GM21723 (cell line): ENCODE results near the gene CD274.
"Not testable (repeated sequence)": the region's sequence is repeated elsewhere in the genome, so short reads cannot be mapped to it uniquely, and the experiment has no call there.

Experiments used
- ATAC-seq: cut with Tn5 transposase; IDR thresholded peaks from one replicate; pipeline ENCODE4 v1.9.1; 2021; ENCODE audit warnings: mild to moderate bottlenecking, moderate library complexity; ENCODE audit not compliant: unreplicated experiment

The CD274 gene

DNA sequence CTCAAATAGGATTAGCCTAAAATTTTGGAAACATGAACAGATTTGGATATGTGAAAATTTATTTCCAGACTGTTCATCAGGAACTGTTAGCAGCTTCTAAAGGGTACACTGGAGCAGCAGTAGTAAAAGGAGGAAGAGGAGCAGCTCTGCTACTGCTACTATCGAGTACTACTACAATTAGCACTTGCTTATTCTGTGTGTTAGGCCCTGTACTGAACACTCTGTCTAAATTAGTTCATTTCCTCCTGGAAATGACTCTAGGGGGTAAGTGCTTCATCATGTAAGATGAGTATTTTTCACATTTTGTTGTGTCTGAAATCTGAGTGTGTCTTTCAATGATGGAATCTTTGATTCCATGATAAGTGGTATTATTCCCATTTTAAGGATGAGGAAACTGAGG, 9.8 kb downstream of the CD274 start:
- ATAC-seq, result no peak

DNA sequence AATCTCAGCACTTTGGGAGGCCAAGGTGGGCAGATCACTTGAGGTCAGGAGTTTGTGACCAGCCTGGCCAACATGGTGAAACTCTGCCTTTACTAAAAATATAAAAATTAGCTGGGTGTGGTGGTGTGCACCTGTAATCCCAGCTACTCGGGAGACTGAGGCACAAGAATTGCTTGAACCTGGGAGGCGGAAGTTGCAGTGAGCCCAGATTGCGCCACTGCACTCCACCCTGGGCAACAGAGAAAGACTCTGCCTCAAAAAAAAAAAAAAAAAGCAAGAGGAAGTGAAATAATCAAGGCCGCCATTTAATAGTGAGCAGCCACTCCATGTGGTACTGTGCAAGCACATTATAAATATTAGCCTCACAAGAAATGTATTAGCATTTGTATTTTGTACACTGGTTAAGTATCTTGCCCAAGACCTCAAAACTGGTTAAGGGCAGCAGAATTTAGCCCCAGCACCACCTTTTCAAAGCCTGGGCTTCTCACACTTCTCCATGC, 14.5 kb downstream of the CD274 start:
- not testable (repeated sequence) for ATAC-seq

DNA sequence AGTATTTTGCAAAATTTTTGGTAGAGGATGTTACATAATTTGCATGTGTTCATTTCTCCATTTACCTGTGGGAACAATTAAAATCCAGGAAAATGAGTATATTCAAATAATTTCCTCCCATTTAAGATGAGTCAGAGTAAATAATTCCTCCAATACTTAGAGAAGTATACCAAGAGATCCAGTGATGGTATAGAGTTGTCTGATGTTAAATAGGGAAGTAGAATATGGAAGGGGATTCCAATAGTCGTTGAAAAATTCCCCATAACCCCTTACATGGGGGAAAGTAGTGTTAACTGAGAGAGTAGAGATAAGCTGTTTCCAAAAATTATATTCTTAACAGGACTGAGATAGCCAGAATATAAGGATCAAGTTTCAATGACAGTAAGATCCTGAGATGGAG, 15.7 kb downstream of the CD274 start:
- no peak for ATAC-seq

DNA sequence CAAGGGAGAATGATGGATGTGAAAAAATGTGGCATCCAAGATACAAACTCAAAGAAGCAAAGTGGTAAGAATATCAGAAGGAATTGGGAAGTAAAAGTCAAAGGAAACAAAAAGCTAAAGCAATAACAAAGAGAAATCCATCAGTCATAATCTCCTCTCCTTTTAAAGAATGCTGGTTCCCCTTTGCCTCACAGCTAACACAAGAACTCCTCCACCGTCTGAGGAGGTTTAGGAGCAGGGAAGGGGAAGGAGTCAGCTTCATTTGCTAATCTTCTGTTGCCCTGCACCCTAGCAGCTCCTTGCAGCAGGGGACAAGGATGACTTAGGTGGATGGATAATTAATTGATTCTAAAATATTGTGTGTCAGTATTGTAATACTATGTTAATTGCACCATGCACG, 16.4 kb downstream of the CD274 start:
- ATAC-seq, result no peak

DNA sequence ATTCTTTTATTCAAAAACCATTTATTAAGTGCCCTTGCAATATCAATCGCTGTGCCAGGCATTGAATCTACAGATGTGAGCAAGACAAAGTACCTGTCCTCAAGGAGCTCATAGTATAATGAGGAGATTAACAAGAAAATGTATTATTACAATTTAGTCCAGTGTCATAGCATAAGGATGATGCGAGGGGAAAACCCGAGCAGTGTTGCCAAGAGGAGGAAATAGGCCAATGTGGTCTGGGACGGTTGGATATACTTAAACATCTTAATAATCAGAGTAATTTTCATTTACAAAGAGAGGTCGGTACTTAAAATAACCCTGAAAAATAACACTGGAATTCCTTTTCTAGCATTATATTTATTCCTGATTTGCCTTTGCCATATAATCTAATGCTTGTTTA, 18.5 kb downstream of the CD274 start:
- ATAC-seq, result no peak

DNA sequence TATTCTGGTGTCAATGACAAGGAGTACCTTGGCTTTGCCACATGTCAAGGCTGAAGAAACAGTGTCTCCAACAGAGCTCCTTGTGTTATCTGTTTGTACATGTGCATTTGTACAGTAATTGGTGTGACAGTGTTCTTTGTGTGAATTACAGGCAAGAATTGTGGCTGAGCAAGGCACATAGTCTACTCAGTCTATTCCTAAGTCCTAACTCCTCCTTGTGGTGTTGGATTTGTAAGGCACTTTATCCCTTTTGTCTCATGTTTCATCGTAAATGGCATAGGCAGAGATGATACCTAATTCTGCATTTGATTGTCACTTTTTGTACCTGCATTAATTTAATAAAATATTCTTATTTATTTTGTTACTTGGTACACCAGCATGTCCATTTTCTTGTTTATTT, 19.8 kb downstream of the CD274 start:
- no peak for ATAC-seq

DNA sequence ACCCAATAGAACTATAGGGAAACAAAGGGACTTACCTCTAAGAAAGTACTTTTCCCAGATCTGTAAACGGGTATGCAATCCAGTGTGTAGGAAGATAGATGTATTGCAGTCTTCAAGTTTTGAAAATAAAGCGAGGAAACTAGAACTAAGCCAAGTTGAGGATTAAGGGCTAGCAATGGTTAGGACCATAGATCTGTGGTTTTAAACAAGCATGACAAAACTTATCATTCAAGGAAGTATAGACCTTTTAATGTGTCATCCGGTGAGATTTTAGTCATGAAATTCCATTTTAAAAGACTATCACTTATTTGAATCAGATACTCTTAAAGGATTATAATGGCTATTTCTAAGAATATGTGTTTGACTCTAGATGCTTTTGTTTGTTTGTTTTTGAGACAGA, 20.5 kb downstream of the CD274 start:
- no peak for ATAC-seq

DNA sequence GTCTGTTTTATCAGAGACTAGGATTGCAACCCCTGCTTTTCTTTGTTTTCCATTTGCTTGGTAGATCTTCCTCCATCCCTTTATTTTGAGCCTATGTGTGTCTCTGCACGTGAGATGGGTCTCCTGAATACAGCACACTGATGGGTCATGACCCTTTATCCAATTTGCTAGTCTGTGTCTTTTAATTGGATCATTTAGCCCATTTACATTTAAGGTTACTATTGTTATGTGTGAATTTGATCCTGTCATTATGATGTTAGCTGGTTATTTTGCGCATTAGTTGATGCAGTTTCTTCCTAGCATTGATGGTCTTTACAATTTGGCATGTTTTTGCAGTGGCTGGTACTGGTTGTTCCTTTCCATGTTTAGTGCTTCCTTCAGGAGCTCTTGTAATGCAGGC, 25.3 kb downstream of the CD274 start:
- ATAC-seq, result not testable (repeated sequence)

DNA sequence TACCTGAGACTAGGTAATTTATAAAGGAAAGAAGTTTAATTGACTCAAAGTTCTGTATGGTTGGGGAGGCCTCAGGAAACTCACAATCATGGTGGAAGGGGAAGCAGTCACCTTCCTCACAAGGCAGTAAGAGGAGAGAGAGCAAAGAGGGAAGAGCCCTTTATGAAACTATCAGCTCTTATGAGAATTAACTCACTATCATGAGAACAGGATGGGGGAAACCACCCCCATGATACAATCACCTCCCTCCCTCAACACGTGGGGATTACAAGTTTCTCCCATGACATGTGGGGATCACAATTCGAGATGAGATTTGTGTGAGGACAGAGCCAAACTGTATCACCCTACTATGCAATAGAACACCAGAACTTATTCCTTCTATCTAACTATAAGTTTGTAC, 27.9 kb downstream of the CD274 start:
- ATAC-seq, result no peak

DNA sequence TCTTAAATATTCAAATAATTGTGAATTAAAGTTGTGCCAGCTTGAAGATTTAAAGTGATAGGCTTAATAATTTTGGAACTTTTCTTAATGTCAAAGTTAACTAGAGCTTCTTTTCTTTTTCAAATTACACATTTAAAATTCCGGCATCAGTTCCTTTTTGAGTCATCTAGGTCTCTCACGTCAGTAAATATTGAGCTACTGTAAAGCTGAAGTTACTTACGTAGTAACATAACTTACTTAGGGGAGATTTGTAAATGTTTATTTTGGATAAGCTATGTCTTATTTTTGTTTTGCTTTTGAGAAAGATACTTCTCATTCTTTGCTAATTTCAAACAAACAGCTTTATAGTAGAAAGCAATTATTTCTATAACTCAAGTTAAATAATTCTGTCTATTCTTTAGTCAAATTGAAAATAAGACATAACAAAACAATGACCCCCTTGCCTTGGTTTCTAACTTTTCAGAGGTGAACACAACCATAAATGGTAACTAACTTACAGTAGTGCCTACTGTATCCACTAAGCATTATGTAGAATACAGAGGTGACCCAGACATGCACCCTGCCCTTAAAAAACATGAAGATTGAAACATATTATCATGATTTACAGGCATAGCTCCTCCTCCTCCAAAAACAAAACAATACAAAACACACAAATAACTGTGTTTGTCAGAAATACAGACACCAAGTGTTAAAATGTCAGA, 29.8 kb downstream of the CD274 start:
- ATAC-seq, result peak; percentile 64

DNA sequence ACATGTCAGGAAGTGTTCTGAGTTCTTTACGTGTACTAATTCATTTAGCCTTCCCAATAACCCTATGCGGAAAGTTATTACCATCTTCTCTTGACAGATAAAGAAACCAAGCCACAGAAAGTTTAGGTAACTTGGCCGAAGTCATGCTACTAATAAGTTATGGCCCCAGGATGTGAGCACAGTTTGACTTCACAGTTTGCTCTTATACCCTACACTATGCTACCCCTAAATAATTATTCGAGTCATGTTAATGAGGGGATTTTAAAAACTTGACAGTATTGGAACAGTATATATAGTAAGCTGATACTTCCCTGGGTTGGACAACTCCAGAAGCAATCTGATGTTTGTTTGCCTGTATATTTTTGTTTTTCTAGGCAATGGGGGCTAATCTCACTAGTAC, 30.6 kb downstream of the CD274 start:
- ATAC-seq, result no peak

DNA sequence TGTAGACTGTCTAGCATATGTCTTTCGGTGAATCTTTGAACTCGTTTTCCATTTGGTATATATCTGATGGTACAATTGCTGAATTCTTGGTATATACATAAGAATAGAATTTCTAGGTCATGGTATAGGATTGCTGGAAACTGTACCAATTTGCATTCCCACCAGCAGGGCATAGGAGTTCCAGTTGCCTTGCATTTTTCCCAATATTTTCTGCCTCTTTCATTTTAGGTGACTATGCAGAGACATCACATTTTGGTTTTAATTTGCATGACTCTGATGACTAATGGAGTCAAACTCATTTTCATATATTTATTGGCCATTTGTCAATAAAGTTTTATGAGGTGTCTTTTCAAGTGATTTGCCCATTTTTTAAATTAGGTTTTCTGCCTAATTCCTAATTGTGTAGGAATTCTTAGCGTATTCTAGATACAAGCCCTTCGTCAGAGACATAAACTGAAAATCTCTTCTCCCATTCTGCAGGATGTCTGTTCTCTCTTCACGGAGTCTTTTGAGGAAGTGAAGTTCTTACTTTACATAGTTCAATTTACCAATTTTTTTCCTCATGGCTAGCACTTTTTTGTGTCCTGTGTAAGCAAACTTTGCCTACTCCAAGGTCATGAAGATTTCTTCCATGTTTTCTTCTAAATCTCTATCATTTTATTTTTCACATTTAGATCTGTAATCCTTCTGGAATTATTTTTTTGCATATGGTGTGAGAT, 31.1 kb downstream of the CD274 start:
- ATAC-seq, result no peak

DNA sequence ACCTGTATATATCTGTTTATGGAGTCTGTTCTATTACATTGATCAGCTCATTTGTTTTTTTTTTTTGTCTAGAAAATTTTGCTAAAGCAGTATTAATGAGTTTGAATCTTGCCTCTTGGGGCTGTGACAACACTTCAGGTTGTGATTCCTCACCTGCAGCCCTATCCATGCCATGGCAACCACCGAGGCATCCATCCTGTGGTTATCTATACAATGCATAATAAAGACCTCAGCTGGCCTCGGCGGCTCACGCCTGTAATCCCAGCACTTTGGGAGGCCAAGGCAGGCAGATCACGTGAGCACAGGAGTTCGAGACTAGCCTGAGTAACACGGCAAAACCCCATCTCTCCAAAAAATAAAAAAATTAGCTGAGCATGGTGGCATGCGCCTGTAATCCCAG, 31.9 kb downstream of the CD274 start:
- no peak for ATAC-seq

DNA sequence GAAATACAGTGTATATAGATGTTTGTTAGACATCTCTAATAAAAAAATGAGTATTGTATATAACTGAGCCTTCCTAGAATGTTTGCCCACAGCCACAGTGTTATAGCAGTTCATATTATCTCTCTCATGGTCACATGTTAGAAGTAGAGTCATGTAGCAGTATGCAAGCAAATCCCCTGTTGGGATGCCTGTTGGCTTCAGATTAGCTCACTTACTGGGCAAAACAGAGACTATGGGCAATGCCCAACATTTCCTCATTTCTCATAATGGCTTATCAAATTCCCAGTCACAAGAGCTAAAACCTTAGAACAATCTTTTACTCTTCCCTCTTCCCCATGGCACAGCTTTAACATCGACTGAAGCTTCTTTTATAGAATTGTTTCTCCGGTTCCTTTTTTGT, 33.0 kb downstream of the CD274 start:
- ATAC-seq, result no peak

DNA sequence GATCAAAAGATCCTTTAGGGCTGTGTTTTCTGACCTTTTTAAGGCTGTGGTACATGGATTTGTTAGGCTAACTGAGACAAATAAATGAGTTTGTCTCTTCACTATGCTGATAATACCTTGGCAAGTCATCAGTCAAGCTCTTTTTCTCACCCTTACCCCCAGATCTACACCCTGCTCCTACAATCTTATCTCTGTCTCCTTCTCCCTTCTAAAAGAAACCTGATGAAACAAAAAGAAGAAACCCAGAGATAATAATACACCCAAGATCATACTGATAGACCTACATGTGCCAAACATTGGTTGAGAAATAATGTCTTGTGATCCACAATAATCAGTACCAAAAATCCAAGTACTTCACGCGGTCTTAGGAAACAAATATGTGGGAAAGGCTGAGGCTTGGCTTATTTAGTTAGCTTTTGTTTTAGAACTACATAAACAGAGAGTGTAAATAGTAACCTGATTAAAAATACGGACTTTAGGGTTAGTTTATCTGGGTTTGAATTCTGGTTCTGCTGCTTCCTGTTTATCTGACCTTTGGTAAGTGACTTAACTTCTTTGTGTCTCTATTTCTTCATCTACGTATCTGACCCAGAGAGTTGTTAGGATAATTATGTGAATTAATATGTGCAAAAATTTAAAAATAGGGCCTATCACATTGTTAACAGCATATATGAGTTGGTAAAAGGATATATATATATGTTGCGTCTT, 35.2 kb downstream of the CD274 start:
- ATAC-seq, result no peak

DNA sequence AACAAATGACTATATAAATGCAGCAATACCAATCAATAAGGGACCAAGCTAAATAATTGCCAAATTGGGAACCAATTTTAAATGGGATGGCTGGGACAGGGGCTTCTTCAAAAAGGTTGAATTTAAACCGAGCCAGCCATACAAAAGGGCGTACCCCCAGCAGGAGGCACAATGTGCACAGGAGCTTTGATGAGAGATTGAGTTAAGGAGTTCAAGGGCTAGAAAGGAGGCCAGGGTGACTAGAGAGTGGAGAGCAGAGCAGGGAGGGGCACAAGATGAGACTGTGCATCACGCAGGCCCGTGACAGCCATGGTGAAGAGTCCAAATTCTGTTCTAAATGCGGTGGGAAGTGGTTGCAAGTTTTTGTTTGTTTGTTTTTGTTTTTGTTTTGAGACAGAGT, 36.6 kb downstream of the CD274 start:
- no peak for ATAC-seq

DNA sequence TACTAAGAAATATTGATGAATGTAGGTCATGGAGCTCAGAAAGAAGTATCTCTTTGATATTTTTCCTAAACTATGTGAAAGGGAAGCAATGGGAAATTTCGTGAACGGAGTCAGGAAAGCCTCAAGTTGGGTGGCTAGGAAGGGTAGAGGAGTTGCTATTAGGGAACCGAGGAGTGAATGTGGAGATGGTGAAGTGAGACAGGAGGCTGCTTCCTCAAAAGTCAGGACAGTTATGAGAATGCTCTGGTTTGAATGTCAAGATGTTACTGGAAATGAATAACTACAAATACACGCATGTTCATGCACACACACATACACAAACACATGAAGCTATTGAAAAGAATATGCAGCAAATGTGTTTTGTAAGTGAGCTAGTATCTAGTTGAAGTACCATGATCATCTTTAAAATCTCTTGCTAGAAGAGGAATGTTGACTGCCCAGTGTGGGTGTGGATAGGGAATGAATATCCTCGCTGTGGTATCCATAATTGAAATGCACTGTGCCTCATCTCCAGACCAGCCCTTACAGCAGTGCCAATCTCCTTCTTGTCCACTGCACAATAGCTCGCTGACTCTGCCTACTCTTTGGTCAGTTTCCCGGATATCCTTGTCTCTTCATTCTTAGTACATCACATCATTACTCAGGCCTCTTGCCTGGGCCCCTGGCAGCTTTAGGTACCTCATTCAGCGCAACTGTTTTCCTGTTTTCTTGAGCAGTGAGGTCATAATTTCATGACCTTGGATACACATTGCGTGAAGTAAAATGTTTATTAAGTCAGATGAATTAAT, 38.1 kb downstream of the CD274 start:
- ATAC-seq, result no peak

DNA sequence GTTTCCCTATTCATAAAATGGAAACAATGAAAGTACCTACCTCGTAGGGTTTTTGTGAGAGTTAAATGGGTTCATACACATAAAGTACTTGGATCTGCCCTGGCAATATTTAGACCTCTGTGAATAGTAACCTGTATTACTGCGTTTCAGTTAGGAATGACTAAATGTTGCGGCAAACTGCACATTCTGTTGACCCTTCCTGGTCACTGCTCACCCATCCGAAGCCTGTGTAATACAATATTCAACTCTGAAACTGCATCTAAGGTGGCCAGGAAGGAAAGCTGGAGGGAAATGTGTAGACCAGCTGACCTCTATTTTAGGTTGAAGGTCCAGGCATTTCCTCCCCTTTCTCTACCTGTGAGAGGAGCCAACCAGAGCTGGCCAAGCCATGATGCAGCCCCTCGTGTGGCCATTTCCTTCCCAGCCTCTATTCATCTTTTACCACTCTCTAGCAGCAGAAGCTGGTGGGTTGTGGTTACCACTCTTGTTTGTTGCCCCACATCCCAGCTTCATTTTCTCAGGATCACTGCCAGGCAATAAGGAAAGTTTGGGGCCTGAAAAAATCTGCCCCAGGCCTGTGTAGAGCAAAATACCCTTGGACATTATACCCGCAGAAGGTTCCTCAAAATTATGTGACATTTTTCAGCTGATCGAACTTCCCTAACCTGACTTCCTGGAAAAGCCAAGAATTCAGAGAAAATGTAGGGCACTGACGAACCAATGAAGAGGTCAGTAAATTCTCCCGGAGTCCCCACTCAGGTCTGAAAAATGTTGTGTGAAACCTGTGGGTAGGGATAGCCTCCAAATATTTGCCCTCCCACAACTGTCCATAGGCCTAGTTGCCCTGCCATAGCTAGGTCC, 39.5 kb downstream of the CD274 start:
- ATAC-seq, result no peak

DNA sequence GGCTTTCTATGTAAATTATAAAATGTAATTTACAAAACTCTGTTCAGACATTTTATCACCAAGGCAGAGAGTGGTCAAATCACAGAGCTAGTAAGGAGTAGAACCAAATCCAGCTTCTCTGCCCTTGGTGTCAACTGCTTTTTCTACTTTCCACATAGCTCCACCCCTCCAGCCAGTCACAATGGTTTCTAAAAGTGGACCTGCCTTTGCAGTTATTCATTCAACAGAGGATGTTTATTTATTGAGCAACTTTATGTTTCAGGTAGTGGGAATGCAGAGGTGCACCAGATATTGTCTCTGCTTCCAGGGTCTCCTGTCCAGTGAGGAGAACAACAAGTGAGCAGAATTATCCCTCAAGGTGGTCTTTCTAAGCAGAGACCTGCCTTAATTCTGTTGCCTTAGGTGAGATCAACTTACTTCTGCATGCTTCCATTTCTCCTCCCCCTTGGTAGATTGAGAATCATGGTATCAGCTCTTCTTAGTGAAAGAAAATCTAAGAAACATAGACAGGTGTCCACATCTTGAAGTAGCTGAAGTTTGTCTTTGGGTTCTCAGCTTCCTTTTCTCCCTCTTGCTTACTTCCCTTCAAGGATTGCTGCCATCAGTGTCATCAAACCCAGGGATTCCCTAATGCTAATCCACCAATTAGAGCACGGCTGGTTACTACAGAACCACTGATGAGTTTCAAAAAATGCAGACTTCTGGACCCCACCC, 42.8 kb downstream of the CD274 start:
- ATAC-seq, result peak; percentile 23
